H1 (cell line): ENCODE results near the gene LYRM7. TPM values are rescaled to one million over a fixed set of nuclear protein-coding genes. Genes with fewer than 3 reads are reported as not detected.

Experiments
- CTCF ChIA-PET: fragments of 300-600 bp; sonication (Branson Sonifier 250); formaldehyde crosslinking; loops from one replicate; lab custom pipeline; 2021; ENCODE audit not compliant: partially characterized antibody; lab: Charles Lee
- POLR2A ChIA-PET: fragments of 300-600 bp; sonication (Branson Sonifier 250); formaldehyde crosslinking; loops from one replicate; lab custom pipeline; 2021; ENCODE audit warnings: inconsistent platforms; ENCODE audit not compliant: partially characterized antibody; lab: Charles Lee
- DNase-seq, 2 experiments: peaks; one replicate each; pipeline versions ENCODE4 v3.0.0 to v3.0.0-alpha.2; 2010 to 2022; ENCODE audit warnings: low spot score in 2 of 2, low read depth in 1 of 2, mixed read lengths in 1 of 2
- FAIRE-seq: peaks from 2 replicates; lab custom pipeline; 2011; peaks lifted over from hg19 to GRCh38; lab: Jason Lieb, UNC
- H2AFZ ChIP-seq: 2 replicates; pipeline ENCODE4 v1.8.1; 2012; ENCODE audit warnings: low read length, inconsistent platforms
- H2AK5ac ChIP-seq: 2 replicates; pipeline ENCODE4 v1.6.1; 2013; ENCODE audit warnings: low read depth, low read length
- H2BK120ac ChIP-seq: replicated peaks from 2 replicates; pipeline ENCODE3; 2013; ENCODE audit warnings: low read depth, low read length, inconsistent platforms
- H2BK12ac ChIP-seq: 2 replicates; pipeline ENCODE4 v1.6.1; 2013; ENCODE audit warnings: low read depth, low read length
- H2BK15ac ChIP-seq: 2 replicates; pipeline ENCODE4 v1.6.1; 2013; ENCODE audit warnings: low read length
- H2BK20ac ChIP-seq: 2 replicates; pipeline ENCODE4 v1.6.1; 2013; ENCODE audit warnings: low read length
- H2BK5ac ChIP-seq: 2 replicates; pipeline ENCODE4 v1.6.1; 2013; ENCODE audit warnings: low read depth, low read length
- H3K14ac ChIP-seq: 2 replicates; pipeline ENCODE4 v1.6.1; 2013; ENCODE audit warnings: inconsistent platforms; ENCODE audit not compliant: insufficient read length
- H3K18ac ChIP-seq: 2 replicates; pipeline ENCODE4 v1.6.1; 2013; ENCODE audit warnings: low read length; ENCODE audit errors: extremely low read depth
- H3K23ac ChIP-seq: 2 replicates; pipeline ENCODE4 v1.6.1; 2013; ENCODE audit warnings: inconsistent platforms; ENCODE audit not compliant: insufficient read length
- H3K23me2 ChIP-seq: 2 replicates; pipeline ENCODE4 v1.6.1; 2013; ENCODE audit warnings: low read depth, low read length
- H3K27ac ChIP-seq: 2 replicates; pipeline ENCODE4 v1.6.1; 2011; ENCODE audit warnings: low read depth, low read length, inconsistent platforms
- H3K27me3 ChIP-seq, 4 experiments: replicated peaks in 1 of 4; 1 replicate in 1 of 4; 2 replicates in 3 of 4; pipeline versions ENCODE4 v1.6.1 to v1.8.1; 2011 to 2013; ENCODE audit warnings: low read length in 3 of 4, mild to moderate bottlenecking in 3 of 4, inconsistent platforms in 2 of 4, mixed read lengths in 2 of 4, moderate library complexity in 1 of 4; ENCODE audit not compliant: control insufficient read depth in 3 of 4, insufficient read depth in 3 of 4; ENCODE audit errors: extremely low read depth in 1 of 4
- H3K36me3 ChIP-seq, 4 experiments: 2 replicates each; pipeline versions ENCODE4 v1.6.1 to v1.8.1; 2011 to 2013; ENCODE audit warnings: mild to moderate bottlenecking in 4 of 4, low read length in 3 of 4, moderate library complexity in 2 of 4, control low read depth in 1 of 4, inconsistent platforms in 1 of 4; ENCODE audit not compliant: insufficient read depth in 4 of 4, control insufficient read depth in 2 of 4
- H3K4ac ChIP-seq: replicated peaks from 2 replicates; pipeline ENCODE3; 2013; ENCODE audit warnings: low read length, low read depth, mixed read lengths, inconsistent platforms; ENCODE audit not compliant: insufficient read length
- H3K4me1 ChIP-seq, 4 experiments: replicated peaks in 1 of 4; 1 replicate in 1 of 4; 2 replicates in 3 of 4; pipeline versions ENCODE4 v1.6.1 to v1.8.1; 2011 to 2013; ENCODE audit warnings: low read length in 3 of 4, inconsistent platforms in 2 of 4, mixed read lengths in 1 of 4; ENCODE audit not compliant: insufficient read depth in 4 of 4, control insufficient read depth in 3 of 4
- H3K4me2 ChIP-seq, 2 experiments: 2 replicates each; pipeline versions ENCODE4 v1.6.1 to v1.8.1; 2011 to 2013; ENCODE audit warnings: low read depth in 2 of 2, low read length in 2 of 2, control low read depth in 1 of 2, inconsistent platforms in 1 of 2, mild to moderate bottlenecking in 1 of 2; ENCODE audit not compliant: insufficient read depth in 1 of 2
- H3K4me3 ChIP-seq, 4 experiments: fragments of 200-600, 300-600 bp in 1 of 4; sonication (generic), shearing (Covaris generic), sonication (Bioruptor Twin) in 1 of 4; 2 replicates each; pipeline versions ENCODE4 v1.5.1 to v1.8.1; 2011 to 2016; ENCODE audit warnings: low read length in 4 of 4, low read depth in 3 of 4, control low read depth in 2 of 4, inconsistent platforms in 2 of 4, mild to moderate bottlenecking in 2 of 4, mixed read lengths in 1 of 4, moderate library complexity in 1 of 4; ENCODE audit not compliant: insufficient read depth in 2 of 4; ENCODE audit errors: extremely low read depth in 1 of 4
- H3K56ac ChIP-seq: replicated peaks from 2 replicates; pipeline ENCODE3; 2013; ENCODE audit warnings: low read depth, mild to moderate bottlenecking, mixed read lengths, low read length, inconsistent platforms; ENCODE audit not compliant: insufficient read length
- H3K79me1 ChIP-seq: 2 replicates; pipeline ENCODE4 v1.6.1; 2013; ENCODE audit warnings: low read depth, low read length, control low read depth
- H3K79me2 ChIP-seq, 2 experiments: 2 replicates each; pipeline versions ENCODE4 v1.6.1 to v1.8.1; 2012 to 2013; ENCODE audit warnings: low read length in 2 of 2, mild to moderate bottlenecking in 2 of 2, inconsistent platforms in 1 of 2; ENCODE audit not compliant: insufficient read depth in 2 of 2, control insufficient read depth in 1 of 2
- H3K9ac ChIP-seq, 4 experiments: replicated peaks in 1 of 4; 1 replicate in 1 of 4; 2 replicates in 3 of 4; pipeline versions ENCODE4 v1.6.1 to v1.8.1; 2011 to 2013; ENCODE audit warnings: low read depth in 3 of 4, low read length in 3 of 4, control low read depth in 2 of 4, mild to moderate bottlenecking in 2 of 4, moderate library complexity in 2 of 4, inconsistent platforms in 1 of 4; ENCODE audit errors: extremely low read depth in 1 of 4
- H3K9me3 ChIP-seq, 2 experiments: 2 replicates each; pipeline versions ENCODE4 v1.6.1 to v1.8.1; 2012 to 2013; ENCODE audit warnings: mild to moderate bottlenecking in 2 of 2, moderate library complexity in 2 of 2, control low read depth in 1 of 2, inconsistent platforms in 1 of 2, low read depth in 1 of 2, low read length in 1 of 2, mixed read lengths in 1 of 2; ENCODE audit not compliant: insufficient read depth in 2 of 2
- H4K20me1 ChIP-seq, 2 experiments: replicated peaks in 1 of 2; 2 replicates each; pipeline versions ENCODE3 to v1.8.1; 2011 to 2013; ENCODE audit warnings: inconsistent platforms in 2 of 2, low read length in 2 of 2, mild to moderate bottlenecking in 1 of 2; ENCODE audit not compliant: insufficient read depth in 2 of 2, control insufficient read depth in 1 of 2
- H4K5ac ChIP-seq: 2 replicates; pipeline ENCODE4 v1.6.1; 2013; ENCODE audit warnings: low read length, low read depth, mixed read lengths, inconsistent platforms; ENCODE audit not compliant: insufficient read length
- H4K8ac ChIP-seq: 2 replicates; pipeline ENCODE4 v1.8.0; 2013; ENCODE audit warnings: mild to moderate bottlenecking, moderate library complexity, low read length, inconsistent platforms; ENCODE audit not compliant: insufficient read depth; ENCODE audit errors: extremely low read depth
- H4K91ac ChIP-seq: replicated peaks from 2 replicates; pipeline ENCODE3; 2013; ENCODE audit warnings: low read length, mixed read lengths, inconsistent platforms; ENCODE audit not compliant: insufficient read length
- ATF3 ChIP-seq: IDR thresholded peaks from 2 replicates; pipeline ENCODE4 v1.6.1; 2011; ENCODE audit warnings: low read depth, mild to moderate bottlenecking, low read length; ENCODE audit not compliant: insufficient read depth
- BACH1 ChIP-seq: IDR thresholded peaks from 2 replicates; pipeline ENCODE4 v1.6.1; 2012; ENCODE audit warnings: low read length, improper control_type of control experiment
- BRCA1 ChIP-seq: IDR thresholded peaks from 2 replicates; pipeline ENCODE4 v1.6.1; 2012; ENCODE audit warnings: low read depth, low read length, improper control_type of control experiment
- CHD1 ChIP-seq: IDR thresholded peaks from 2 replicates; pipeline ENCODE4 v1.6.1; 2012; ENCODE audit warnings: low read depth, low read length, improper control_type of control experiment
- NANOG ChIP-seq: IDR thresholded peaks from 2 replicates; pipeline ENCODE4 v1.6.1; 2011; ENCODE audit warnings: low read length, low read depth, mild to moderate bottlenecking, inconsistent platforms; ENCODE audit not compliant: insufficient read depth, poor library complexity, severe bottlenecking
- RFX5 ChIP-seq: IDR thresholded peaks from 2 replicates; pipeline ENCODE4 v1.6.1; 2011; ENCODE audit warnings: low read depth, low read length, improper control_type of control experiment, borderline replicate concordance
- RXRA ChIP-seq: IDR thresholded peaks from 2 replicates; pipeline ENCODE4 v1.6.1; 2011; ENCODE audit warnings: low read depth, mild to moderate bottlenecking, low read length, moderate library complexity; ENCODE audit not compliant: insufficient read depth
- SIX5 ChIP-seq: IDR thresholded peaks from 2 replicates; pipeline ENCODE4 v1.6.1; 2011; ENCODE audit warnings: mild to moderate bottlenecking, low read depth, low read length
- SP4 ChIP-seq: IDR thresholded peaks from 2 replicates; pipeline ENCODE4 v1.6.1; 2012; ENCODE audit warnings: low read length, inconsistent platforms
- TAF7 ChIP-seq: optimal IDR thresholded peaks from 2 replicates; pipeline ENCODE3; 2011; ENCODE audit warnings: low read depth, mild to moderate bottlenecking, inconsistent platforms, low read length, moderate library complexity, borderline replicate concordance
- WGBS, 2 experiments: shearing (Covaris generic) in 1 of 2; methylation state at CpG; one replicate each; pipeline versions ENCODE4 v1.1.6 to v1.1.7; 2013 to 2015; ENCODE audit warnings: low lambda C conversion rate in 2 of 2, mixed read lengths in 2 of 2, inconsistent platforms in 1 of 2, low coverage in 1 of 2, missing lambda C conversion rate in 1 of 2; ENCODE audit not compliant: insufficient replicate concordance in 2 of 2, insufficient coverage in 1 of 2, insufficient read length in 1 of 2; ENCODE audit errors: extremely low coverage in 1 of 2, missing lambda C conversion rate in 1 of 2; 5-methylcytosine and 5-hydroxymethylcytosine counted together
- polyA plus RNA-seq, 7 experiments: library from polyadenylated mRNA; depleted of rRNA in 3 of 7; stranded (reverse) in 5 of 7; unstranded in 2 of 7; fragments of >200 nt in 5 of 7; fragments of 200-250 nt in 2 of 7; gene quantifications; 1 replicate in 5 of 7; 2 replicates in 1 of 7; 4 replicates in 1 of 7; pipeline versions ENCODE4 v1.2.1 to v1.2.3, GENCODE V29; 2011 to 2013; ENCODE audit warnings: missing spikeins in 2 of 7, mixed read lengths in 2 of 7
- total RNA-seq: library from RNA; stranded (reverse); fragmentation: NEBNext Ultra II Directional; extraction: Animal tissue kit (Norgen Biotek cat#: 25700); gene quantifications from 2 replicates; pipeline ENCODE4 v1.2.1, GENCODE V29; 2021

Gene LYRM7
- total and polyA plus RNA-seq, 2 of the 8 experiments (the other 6 are each of a cell fraction or from before 2014, with no cell fraction given) = 1.9 to 12.6 TPM

- POLR2A ChIA-PET = interaction anchor here (1.0 to 1.5 kb wide), 2 partner anchors 10 to 15 kb away, joined by 4 read pairs; partner anchors contain the start of gene CDC42SE2
Observed at GRCh38 chr5:131254741-131255140, 84.0 kb downstream of the LYRM7 start.

More at GRCh38 chr5:131254741-131255140, 84.0 kb downstream of the LYRM7 start:
- no peak overlapping the region for H3K4ac ChIP-seq
- no peak overlapping the region for H2BK5ac ChIP-seq
- CTCF ChIA-PET = interaction anchor here (0.6 to 1.5 kb wide), 3 partner anchors 35 to 91 kb away, joined by 3 to 4 read pairs (median 3); partner anchors contain the start of gene HINT1
- H2AFZ ChIP-seq = no peak overlapping the region
- H3K4me2 ChIP-seq = no peak overlapping the region
- no peak overlapping the region for H3K18ac ChIP-seq
- H3K27ac ChIP-seq = no peak overlapping the region
- H3K23ac ChIP-seq = no peak overlapping the region
- peaks cover 0 to 2% (median 0%) of the 10 kb centered on the region in 4 experiments; a peak in 1 of 7 replicates for H3K4me1 ChIP-seq
- no peak overlapping the region for H4K5ac ChIP-seq
- DNase-seq = no peak
- no peaks in the 10 kb centered on the region for H3K27me3 ChIP-seq
- H4K8ac ChIP-seq = no peak overlapping the region
- H3K9me3 ChIP-seq = no peaks in the 10 kb centered on the region
- TF ChIP-seq CHD1 (no peak), RXRA (no peak), BACH1 (no peak), RFX5 (no peak), BRCA1 (no peak), NANOG (no peak), ATF3 (no peak), SP4 (no peak), TAF7 (no peak), SIX5 (no peak)
- TF ChIP-seq, all 59 proteins: peak for 0
- Histone ChIP-seq H2BK15ac (no peak overlapping the region), H4K91ac (no peak overlapping the region), H3K56ac (no peak overlapping the region), H3K79me1 (no peaks in the 10 kb centered on the region), H2AK5ac (no peak overlapping the region), H3K9ac (no peak overlapping the region), H3K23me2 (no peaks in the 10 kb centered on the region), H2BK12ac (no peak overlapping the region), H3K4me3 (no peak overlapping the region), H3K36me3 (no peaks in the 10 kb centered on the region), H3K14ac (no peak overlapping the region), H2BK20ac (no peak overlapping the region), H2BK120ac (no peak overlapping the region), H4K20me1 (no peaks in the 10 kb centered on the region), H3K79me2 (no peaks in the 10 kb centered on the region)
- no peak for FAIRE-seq
- WGBS, 2 experiments = 88% methylated on average over 2 of the region's 2 CpGs; no CpG with 5 or more reads in 1 of the 2 experiments
